SK-N-SH treated with all-trans-retinoic acid at 6 μM for 48 hours (cell line): Measurements from ENCODE around the gene FBXO7.

Experiments
- ATAC-seq: fragments of 200-7000 bp; cut with Tn5 transposase; 3 replicates; pipeline ENCODE4 v1.9.1; 2020; ENCODE audit warnings: mild to moderate bottlenecking, moderate library complexity
- ARNTL ChIP-seq: fragments of 450-650 bp; formaldehyde crosslinking; IDR thresholded peaks from 2 replicates; pipeline ENCODE4 v1.5.0; 2020; ENCODE audit warnings: low read depth, mild to moderate bottlenecking, moderate library complexity, borderline replicate concordance
- BACH2 ChIP-seq: fragments of 250-450 bp; sonication (Bioruptor Pico); IDR thresholded peaks from 2 replicates; pipeline ENCODE4 v1.9.0; 2021; ENCODE audit warnings: mild to moderate bottlenecking, borderline replicate concordance
- CREB5 ChIP-seq: fragments of 250-450 bp; sonication (Bioruptor Pico); IDR thresholded peaks from 2 replicates; pipeline ENCODE4 v1.5.1; 2020; ENCODE audit warnings: low read depth, mild to moderate bottlenecking, moderate library complexity
- CSDC2 ChIP-seq: fragments of 250-450 bp; sonication (Bioruptor Pico); IDR thresholded peaks from 2 replicates; pipeline ENCODE4 v1.5.0; 2020; ENCODE audit warnings: mild to moderate bottlenecking, moderate library complexity
- ESRRG ChIP-seq: fragments of 250-450 bp; sonication (Bioruptor Pico); IDR thresholded peaks from 2 replicates; pipeline ENCODE4 v1.6.1; 2021; ENCODE audit warnings: mild to moderate bottlenecking
- ISL1 ChIP-seq: fragments of 250-450 bp; sonication (Bioruptor Pico); IDR thresholded peaks from 2 replicates; pipeline ENCODE4 v2.1.2; 2022; ENCODE audit warnings: mild to moderate bottlenecking, moderate library complexity
- OSR1 ChIP-seq: fragments of 250-450 bp; sonication (Bioruptor Pico); IDR thresholded peaks from 2 replicates; pipeline ENCODE4 v1.8.0; 2022; ENCODE audit warnings: moderate library complexity, mild to moderate bottlenecking, inconsistent platforms
- POU6F1 ChIP-seq: fragments of 250-450 bp; sonication (Bioruptor Pico); IDR thresholded peaks from 2 replicates; pipeline ENCODE4 v1.8.0; 2021; ENCODE audit warnings: low read depth, mild to moderate bottlenecking, moderate library complexity, borderline replicate concordance
- PPARA ChIP-seq: fragments of 250-450 bp; sonication (Bioruptor Pico); IDR thresholded peaks from 2 replicates; pipeline ENCODE4 v1.5.0; 2020; ENCODE audit warnings: mild to moderate bottlenecking, borderline replicate concordance
- RARB ChIP-seq: fragments of 250-450 bp; sonication (Bioruptor Pico); IDR thresholded peaks from 2 replicates; pipeline ENCODE4 v1.8.0; 2021; ENCODE audit warnings: mild to moderate bottlenecking, moderate library complexity
- SNAI2 ChIP-seq: fragments of 250-450 bp; sonication (Bioruptor Pico); IDR thresholded peaks from 2 replicates; pipeline ENCODE4 v1.5.0; 2020; ENCODE audit warnings: mild to moderate bottlenecking, moderate library complexity
- TCF4 ChIP-seq: fragments of 250-450 bp; sonication (Bioruptor Pico); IDR thresholded peaks from 2 replicates; pipeline ENCODE4 v1.8.0; 2021; ENCODE audit warnings: mild to moderate bottlenecking, moderate library complexity, borderline replicate concordance
- TOX ChIP-seq: fragments of 250-450 bp; sonication (Bioruptor Pico); IDR thresholded peaks from 2 replicates; pipeline ENCODE4 v1.8.0; 2021; ENCODE audit warnings: mild to moderate bottlenecking, moderate library complexity, borderline replicate concordance
- ZC3H10 ChIP-seq: fragments of 250-450 bp; sonication (Bioruptor Pico); IDR thresholded peaks from 2 replicates; pipeline ENCODE4 v1.5.1; 2021; ENCODE audit warnings: mild to moderate bottlenecking, moderate library complexity
- ZFP3 ChIP-seq: fragments of 250-450 bp; sonication (Bioruptor Pico); IDR thresholded peaks from 2 replicates; pipeline ENCODE4 v1.5.0; 2020; ENCODE audit warnings: mild to moderate bottlenecking, moderate library complexity
- ZFP30 ChIP-seq: fragments of 450-650 bp; formaldehyde crosslinking; IDR thresholded peaks from 2 replicates; pipeline ENCODE4 v1.5.0; 2022; ENCODE audit warnings: mild to moderate bottlenecking, moderate library complexity
- ZNF565 ChIP-seq: fragments of 450-650 bp; formaldehyde crosslinking; conservative IDR thresholded peaks from 2 replicates; pipeline ENCODE4 v1.5.0; 2020; ENCODE audit warnings: low read depth, mild to moderate bottlenecking, moderate library complexity
- ZNF70 ChIP-seq: fragments of 450-650 bp; formaldehyde crosslinking; IDR thresholded peaks from 2 replicates; pipeline ENCODE4 v1.5.0; 2020; ENCODE audit warnings: mild to moderate bottlenecking, moderate library complexity
- ZNF8 ChIP-seq: fragments of 450-650 bp; formaldehyde crosslinking; IDR thresholded peaks from 2 replicates; pipeline ENCODE4 v1.5.0; 2020; ENCODE audit warnings: mild to moderate bottlenecking, moderate library complexity
- TF ChIP-seq, protein P1 (sequence below): fragments of 250-450 bp; sonication (Bioruptor Pico); IDR thresholded peaks from 2 replicates; pipeline ENCODE4 v1.5.1; 2021; ENCODE audit warnings: mild to moderate bottlenecking, moderate library complexity
- TF ChIP-seq, protein P2 (sequence below): fragments of 250-450 bp; sonication (Bioruptor Pico); IDR thresholded peaks from 2 replicates; pipeline ENCODE4 v1.8.0; 2020; ENCODE audit warnings: mild to moderate bottlenecking, moderate library complexity, borderline replicate concordance
- TF ChIP-seq, protein P3 (sequence below): fragments of 250-450 bp; sonication (Bioruptor Pico); IDR thresholded peaks from 2 replicates; pipeline ENCODE4 v1.5.0; 2020; ENCODE audit warnings: mild to moderate bottlenecking, moderate library complexity

The FBXO7 gene

DNA sequence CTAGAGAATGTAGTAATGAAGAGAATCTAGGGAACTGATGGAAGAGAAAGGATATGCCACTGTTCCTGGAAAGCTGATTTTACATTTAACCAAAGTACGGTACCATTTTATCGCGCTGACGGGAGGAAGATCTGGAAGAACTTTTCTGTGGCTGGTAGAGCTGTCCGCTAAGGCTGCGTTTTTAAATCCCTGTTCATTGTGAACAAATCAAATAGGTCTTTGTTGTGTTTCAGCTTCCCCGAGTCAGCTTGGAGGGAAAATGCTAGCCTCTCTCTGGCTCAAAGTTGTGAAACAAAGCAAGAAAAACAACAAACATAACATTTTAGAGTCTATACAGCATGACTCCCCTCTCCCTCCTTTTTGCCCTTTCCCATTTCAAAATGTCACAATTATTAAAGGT lies 34.4 kb downstream of the FBXO7 start:
- TF ChIP-seq ISL1 (CRISPR knock-in tag) (no peak), CREB5 (CRISPR knock-in tag) (no peak), ZFP3 (CRISPR knock-in tag) (no peak), TOX (CRISPR knock-in tag) (no peak), ZFP30 (CRISPR knock-in tag) (no peak), ZNF565 (CRISPR knock-in tag) (no peak), ZNF8 (CRISPR knock-in tag) (no peak), TCF4 (CRISPR knock-in tag) (no peak), PPARA (CRISPR knock-in tag) (no peak), ESRRG (no peak), OSR1 (CRISPR knock-in tag) (no peak), RARB (no peak), SNAI2 (CRISPR knock-in tag) (no peak), CSDC2 (CRISPR knock-in tag) (no peak), BACH2 (CRISPR knock-in tag) (no peak), POU6F1 (no peak), ZNF70 (CRISPR knock-in tag) (no peak)
- TF ChIP-seq, protein P1, sequence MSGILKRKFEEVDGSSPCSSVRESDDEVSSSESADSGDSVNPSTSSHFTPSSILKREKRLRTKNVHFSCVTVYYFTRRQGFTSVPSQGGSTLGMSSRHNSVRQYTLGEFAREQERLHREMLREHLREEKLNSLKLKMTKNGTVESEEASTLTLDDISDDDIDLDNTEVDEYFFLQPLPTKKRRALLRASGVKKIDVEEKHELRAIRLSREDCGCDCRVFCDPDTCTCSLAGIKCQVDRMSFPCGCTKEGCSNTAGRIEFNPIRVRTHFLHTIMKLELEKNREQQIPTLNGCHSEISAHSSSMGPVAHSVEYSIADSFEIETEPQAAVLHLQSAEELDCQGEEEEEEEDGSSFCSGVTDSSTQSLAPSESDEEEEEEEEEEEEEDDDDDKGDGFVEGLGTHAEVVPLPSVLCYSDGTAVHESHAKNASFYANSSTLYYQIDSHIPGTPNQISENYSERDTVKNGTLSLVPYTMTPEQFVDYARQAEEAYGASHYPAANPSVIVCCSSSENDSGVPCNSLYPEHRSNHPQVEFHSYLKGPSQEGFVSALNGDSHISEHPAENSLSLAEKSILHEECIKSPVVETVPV: no peak
- no peak for ATAC-seq

DNA sequence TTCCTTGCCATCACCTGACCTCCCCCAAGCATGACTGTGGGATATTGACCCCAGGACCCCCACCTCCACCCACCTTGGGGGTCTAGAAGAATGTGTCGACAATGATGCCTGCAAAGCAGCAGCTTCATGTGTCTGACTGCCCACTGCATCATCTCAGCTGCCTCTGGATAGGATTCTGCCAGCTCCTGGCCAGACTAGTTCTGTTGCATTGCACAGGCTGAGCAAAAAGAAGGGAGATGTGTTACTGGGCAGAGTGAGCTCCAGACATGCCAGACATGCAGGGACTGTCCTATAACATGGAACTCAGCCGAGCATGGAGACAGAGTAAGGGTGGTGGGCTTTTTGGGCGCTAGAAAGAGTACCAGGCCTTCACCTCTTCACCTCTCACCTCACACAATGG lies 36.7 kb downstream of the FBXO7 start:
- TF ChIP-seq RARB (no peak), CREB5 (CRISPR knock-in tag) (no peak), ARNTL (CRISPR knock-in tag) (no peak)
- TF ChIP-seq, protein P2, sequence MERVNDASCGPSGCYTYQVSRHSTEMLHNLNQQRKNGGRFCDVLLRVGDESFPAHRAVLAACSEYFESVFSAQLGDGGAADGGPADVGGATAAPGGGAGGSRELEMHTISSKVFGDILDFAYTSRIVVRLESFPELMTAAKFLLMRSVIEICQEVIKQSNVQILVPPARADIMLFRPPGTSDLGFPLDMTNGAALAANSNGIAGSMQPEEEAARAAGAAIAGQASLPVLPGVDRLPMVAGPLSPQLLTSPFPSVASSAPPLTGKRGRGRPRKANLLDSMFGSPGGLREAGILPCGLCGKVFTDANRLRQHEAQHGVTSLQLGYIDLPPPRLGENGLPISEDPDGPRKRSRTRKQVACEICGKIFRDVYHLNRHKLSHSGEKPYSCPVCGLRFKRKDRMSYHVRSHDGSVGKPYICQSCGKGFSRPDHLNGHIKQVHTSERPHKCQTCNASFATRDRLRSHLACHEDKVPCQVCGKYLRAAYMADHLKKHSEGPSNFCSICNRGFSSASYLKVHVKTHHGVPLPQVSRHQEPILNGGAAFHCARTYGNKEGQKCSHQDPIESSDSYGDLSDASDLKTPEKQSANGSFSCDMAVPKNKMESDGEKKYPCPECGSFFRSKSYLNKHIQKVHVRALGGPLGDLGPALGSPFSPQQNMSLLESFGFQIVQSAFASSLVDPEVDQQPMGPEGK: no peak
- TF ChIP-seq, protein P1: no peak
- no peak for ATAC-seq

GRCh38 chr22:32511776-32512175 lies 37.2 kb downstream of the FBXO7 start:
- no peak for ATAC-seq
- TF ChIP-seq RARB (no peak), ZNF8 (CRISPR knock-in tag) (no peak), TCF4 (CRISPR knock-in tag) (no peak), ARNTL (CRISPR knock-in tag) (no peak), CSDC2 (CRISPR knock-in tag) (no peak), ZNF70 (CRISPR knock-in tag) (no peak), ZNF565 (CRISPR knock-in tag) (no peak), ZC3H10 (CRISPR knock-in tag) (no peak), OSR1 (CRISPR knock-in tag) (no peak), BACH2 (CRISPR knock-in tag) (no peak), ESRRG (no peak), PPARA (CRISPR knock-in tag) (no peak)
- TF ChIP-seq, protein P1: no peak
- TF ChIP-seq, protein P2: no peak
- TF ChIP-seq, protein P3, sequence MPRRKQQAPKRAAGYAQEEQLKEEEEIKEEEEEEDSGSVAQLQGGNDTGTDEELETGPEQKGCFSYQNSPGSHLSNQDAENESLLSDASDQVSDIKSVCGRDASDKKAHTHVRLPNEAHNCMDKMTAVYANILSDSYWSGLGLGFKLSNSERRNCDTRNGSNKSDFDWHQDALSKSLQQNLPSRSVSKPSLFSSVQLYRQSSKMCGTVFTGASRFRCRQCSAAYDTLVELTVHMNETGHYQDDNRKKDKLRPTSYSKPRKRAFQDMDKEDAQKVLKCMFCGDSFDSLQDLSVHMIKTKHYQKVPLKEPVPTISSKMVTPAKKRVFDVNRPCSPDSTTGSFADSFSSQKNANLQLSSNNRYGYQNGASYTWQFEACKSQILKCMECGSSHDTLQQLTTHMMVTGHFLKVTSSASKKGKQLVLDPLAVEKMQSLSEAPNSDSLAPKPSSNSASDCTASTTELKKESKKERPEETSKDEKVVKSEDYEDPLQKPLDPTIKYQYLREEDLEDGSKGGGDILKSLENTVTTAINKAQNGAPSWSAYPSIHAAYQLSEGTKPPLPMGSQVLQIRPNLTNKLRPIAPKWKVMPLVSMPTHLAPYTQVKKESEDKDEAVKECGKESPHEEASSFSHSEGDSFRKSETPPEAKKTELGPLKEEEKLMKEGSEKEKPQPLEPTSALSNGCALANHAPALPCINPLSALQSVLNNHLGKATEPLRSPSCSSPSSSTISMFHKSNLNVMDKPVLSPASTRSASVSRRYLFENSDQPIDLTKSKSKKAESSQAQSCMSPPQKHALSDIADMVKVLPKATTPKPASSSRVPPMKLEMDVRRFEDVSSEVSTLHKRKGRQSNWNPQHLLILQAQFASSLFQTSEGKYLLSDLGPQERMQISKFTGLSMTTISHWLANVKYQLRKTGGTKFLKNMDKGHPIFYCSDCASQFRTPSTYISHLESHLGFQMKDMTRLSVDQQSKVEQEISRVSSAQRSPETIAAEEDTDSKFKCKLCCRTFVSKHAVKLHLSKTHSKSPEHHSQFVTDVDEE (CRISPR knock-in tag): no peak
